Measurements from ENCODE around the gene ADAM22.

GRCh38 chr7:88013981-88014380, 79.9 kb downstream of the ADAM22 start:
- TF ChIP-seq POLR2AphosphoS5 (IDR thresholded peaks at IDR 0.05; ENCODE audit: low read length) (no peak), CREB1 (IDR thresholded peaks at IDR 0.05; ENCODE audit: low read depth) (no peak), PAX8 (IDR thresholded peaks at IDR 0.05) (no peak), GABPA (IDR thresholded peaks at IDR 0.05; ENCODE audit: low read depth) (no peak), NBN (IDR thresholded peaks at IDR 0.05) (no peak), CTCF (IDR thresholded peaks at IDR 0.05 in 2 of 3, conservative IDR thresholded peaks at IDR 0.05 in 1 of 3; ENCODE audit: control insufficient read depth in 2 of 3, extremely low read depth in 1 of 3, insufficient read depth in 1 of 3, low read depth in 3 of 3, low read length in 3 of 3) (no peak), RAD21 (IDR thresholded peaks at IDR 0.05; ENCODE audit: insufficient read depth, low read depth, low read length) (no peak)

Data from GM12878 (cell line).